ENCODE results near the gene SPATA16.

The SPATA16 gene

DNA sequence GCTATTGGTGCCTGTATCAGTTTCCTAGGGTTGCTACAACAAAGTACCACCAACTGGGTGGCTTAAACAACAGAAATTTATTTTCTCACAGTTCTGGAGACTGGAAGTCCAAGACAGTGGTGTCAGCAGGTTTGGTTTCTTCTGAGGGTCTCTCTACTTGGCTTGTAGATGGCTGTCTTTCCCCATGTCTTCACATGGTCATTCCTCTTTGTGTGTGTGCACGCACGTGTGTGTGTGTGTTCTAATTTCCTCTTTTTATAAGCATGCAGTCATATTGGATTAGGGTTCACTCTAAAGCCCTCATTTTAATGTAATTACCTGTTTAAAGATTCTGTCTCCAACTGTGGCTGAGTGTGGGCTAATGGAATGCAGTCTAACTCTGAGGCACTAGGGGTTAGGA, 182.5 kb downstream of the SPATA16 start:
- Mint-ChIP-seq H3K4me1 (no peaks in the 10 kb centered on the region), H3K27me3 (no peaks in the 10 kb centered on the region), H3K9me3 (peaks cover 13% of the 10 kb centered on the region), H3K36me3 (no peaks in the 10 kb centered on the region), H3K4me3 (no peak overlapping the region), H3K27ac (no peak overlapping the region)

DNA sequence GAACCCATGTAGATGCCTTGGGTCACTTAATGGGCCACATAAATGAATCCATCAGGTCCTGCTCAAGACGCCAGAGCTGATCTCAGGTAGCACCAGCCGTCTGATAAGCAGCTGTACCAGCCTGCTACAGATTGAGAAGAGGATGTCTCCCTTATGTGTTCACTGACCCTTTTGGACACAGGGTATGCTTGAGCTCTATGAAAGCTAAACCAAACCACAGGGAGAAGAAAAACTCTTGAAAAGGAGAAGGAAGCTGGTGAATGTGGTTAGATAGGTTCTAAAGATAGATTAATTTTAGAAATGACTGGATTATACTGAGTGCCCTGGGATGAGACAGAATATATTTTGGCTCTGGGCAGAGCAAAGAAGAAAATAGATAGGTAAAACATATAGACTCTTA, 187.5 kb downstream of the SPATA16 start:
- no peak overlapping the region for H3K27ac Mint-ChIP-seq
- H3K4me3 Mint-ChIP-seq: no peak overlapping the region
- H3K36me3 Mint-ChIP-seq: no peaks in the 10 kb centered on the region
- H3K27me3 Mint-ChIP-seq: no peaks in the 10 kb centered on the region
- no peaks in the 10 kb centered on the region for H3K4me1 Mint-ChIP-seq
- peaks cover 13% of the 10 kb centered on the region for H3K9me3 Mint-ChIP-seq

DNA sequence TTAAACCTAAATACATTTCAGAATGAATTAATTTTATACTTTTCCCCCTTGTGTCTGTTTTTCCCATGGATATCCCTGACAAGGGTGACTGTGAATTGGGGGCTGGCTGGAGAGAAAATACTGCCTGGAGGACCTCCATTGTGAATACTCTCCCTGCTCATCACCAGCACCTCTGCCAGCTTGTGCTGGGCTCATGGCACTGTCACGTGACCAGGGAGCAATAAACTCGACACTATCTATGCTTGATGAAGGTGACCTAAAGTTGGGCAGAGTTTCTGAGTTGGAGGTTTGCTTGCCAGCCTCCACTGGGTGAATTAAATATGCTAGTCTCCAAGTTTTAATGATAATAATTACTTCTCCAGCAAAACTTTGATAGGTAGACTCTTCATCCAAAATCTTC, 189.5 kb downstream of the SPATA16 start:
- no peaks in the 10 kb centered on the region for H3K36me3 Mint-ChIP-seq
- no peaks in the 10 kb centered on the region for H3K4me1 Mint-ChIP-seq
- H3K27me3 Mint-ChIP-seq: no peaks in the 10 kb centered on the region
- no peak overlapping the region for H3K27ac Mint-ChIP-seq
- H3K4me3 Mint-ChIP-seq: no peak overlapping the region
- H3K9me3 Mint-ChIP-seq: peaks cover 13% of the 10 kb centered on the region

DNA sequence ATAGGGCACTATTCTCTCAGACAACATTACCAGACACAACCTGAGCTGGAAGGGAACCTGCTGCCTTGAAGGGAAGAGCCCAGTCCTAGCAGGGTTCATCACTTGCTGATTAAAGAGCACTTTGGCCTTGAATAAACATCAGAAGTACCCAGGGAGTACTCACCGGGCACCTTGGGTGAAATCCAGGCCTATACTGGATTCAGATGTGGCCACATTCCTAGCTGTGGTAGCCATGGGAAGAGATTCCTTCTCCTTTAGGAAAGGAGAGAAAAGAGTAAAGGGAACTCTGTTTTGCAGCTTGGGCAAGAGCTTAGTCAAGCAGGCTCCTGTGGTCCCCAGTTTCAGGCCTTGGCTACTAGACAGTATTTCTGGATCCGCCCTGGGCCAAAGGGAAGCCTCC, 195.0 kb downstream of the SPATA16 start:
- H3K36me3 Mint-ChIP-seq: no peaks in the 10 kb centered on the region
- no peaks in the 10 kb centered on the region for H3K9me3 Mint-ChIP-seq
- no peaks in the 10 kb centered on the region for H3K4me1 Mint-ChIP-seq
- no peaks in the 10 kb centered on the region for H3K27me3 Mint-ChIP-seq
- no peak overlapping the region for H3K27ac Mint-ChIP-seq
- no peak overlapping the region for H3K4me3 Mint-ChIP-seq

- H3K36me3 Mint-ChIP-seq: no peaks in the 10 kb centered on the region
- H3K9me3 Mint-ChIP-seq: no peaks in the 10 kb centered on the region
- H3K27ac Mint-ChIP-seq: no peak overlapping the region
- H3K27me3 Mint-ChIP-seq: peaks cover 2% of the 10 kb centered on the region
- H3K4me1 Mint-ChIP-seq: no peaks in the 10 kb centered on the region
- no peak overlapping the region for H3K4me3 Mint-ChIP-seq
Observed at GRCh38 chr3:172939651-172940293, 201.3 kb downstream of the SPATA16 start.

DNA sequence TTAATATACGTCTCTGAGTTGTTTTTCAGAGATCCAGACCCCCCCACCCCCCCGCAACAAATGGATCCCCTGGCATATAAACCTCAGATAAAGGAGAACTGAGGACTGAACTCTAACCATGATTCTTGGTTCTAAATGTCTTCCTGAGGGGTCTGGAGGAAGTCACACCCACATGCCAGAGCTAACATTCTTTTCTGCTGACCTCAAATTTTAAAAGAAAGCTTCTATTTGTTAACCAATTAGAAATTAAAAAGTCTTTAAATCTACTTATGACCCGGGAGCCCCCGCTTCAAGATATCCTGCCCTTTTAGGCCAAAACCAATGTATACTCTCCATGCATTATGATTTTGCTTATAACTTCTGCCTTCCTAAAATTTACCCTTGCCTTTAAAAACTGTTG, 202.2 kb downstream of the SPATA16 start:
- Mint-ChIP-seq H3K27me3 (peaks cover 2% of the 10 kb centered on the region), H3K36me3 (no peaks in the 10 kb centered on the region), H3K9me3 (no peaks in the 10 kb centered on the region), H3K27ac (no peak overlapping the region), H3K4me1 (no peaks in the 10 kb centered on the region), H3K4me3 (no peak overlapping the region)

DNA sequence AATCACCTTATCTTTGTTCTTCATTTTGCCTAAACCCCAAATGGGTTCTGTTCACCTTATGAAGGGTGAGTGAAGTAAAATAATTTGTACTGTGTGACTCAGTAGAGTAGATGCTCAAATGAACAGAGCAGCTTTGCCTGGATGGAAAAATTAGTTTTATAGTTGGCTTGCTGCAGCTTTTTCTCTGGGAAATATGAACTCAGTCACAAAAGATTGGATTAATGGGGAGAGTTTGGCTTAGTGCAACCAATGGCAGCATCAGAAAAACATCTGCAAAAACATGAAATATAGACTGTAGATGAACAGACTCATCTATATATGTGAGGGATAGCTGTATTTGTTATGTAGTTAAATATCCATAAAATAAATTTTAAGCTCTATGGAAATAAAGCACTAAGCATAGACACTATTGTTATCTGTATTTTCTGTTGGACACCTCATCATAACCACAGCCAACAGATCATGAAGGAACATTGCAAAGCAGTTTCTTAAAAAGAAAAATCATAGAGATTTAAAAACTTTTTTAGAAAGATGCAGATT, 209.2 kb downstream of the SPATA16 start:
- Mint-ChIP-seq H3K36me3 (no peaks in the 10 kb centered on the region), H3K27me3 (no peaks in the 10 kb centered on the region), H3K4me1 (no peaks in the 10 kb centered on the region), H3K27ac (no peak overlapping the region), H3K9me3 (no peaks in the 10 kb centered on the region), H3K4me3 (no peak overlapping the region)

- Mint-ChIP-seq H3K36me3 (no peaks in the 10 kb centered on the region), H3K4me1 (no peaks in the 10 kb centered on the region), H3K27ac (no peak overlapping the region), H3K9me3 (no peaks in the 10 kb centered on the region), H3K27me3 (no peaks in the 10 kb centered on the region), H3K4me3 (no peak overlapping the region)
Observed at GRCh38 chr3:172929451-172929850, 211.6 kb downstream of the SPATA16 start.

GRCh38 chr3:172924546-172924945, 216.5 kb downstream of the SPATA16 start:
- H3K4me3 Mint-ChIP-seq: no peak overlapping the region

GRCh38 chr3:172919297-172919683, 221.7 kb downstream of the SPATA16 start:
- Mint-ChIP-seq H3K36me3 (no peaks in the 10 kb centered on the region), H3K27me3 (no peaks in the 10 kb centered on the region), H3K4me3 (no peak overlapping the region), H3K27ac (no peak overlapping the region), H3K4me1 (no peaks in the 10 kb centered on the region), H3K9me3 (peaks cover 4% of the 10 kb centered on the region)

More at GRCh38 chr3:172924546-172924945, 216.5 kb downstream of the SPATA16 start:
- H3K27ac Mint-ChIP-seq: no peak overlapping the region
- H3K27me3 Mint-ChIP-seq: no peaks in the 10 kb centered on the region
- H3K36me3 Mint-ChIP-seq: no peaks in the 10 kb centered on the region
- H3K4me1 Mint-ChIP-seq: no peaks in the 10 kb centered on the region
- H3K9me3 Mint-ChIP-seq: no peaks in the 10 kb centered on the region

DNA sequence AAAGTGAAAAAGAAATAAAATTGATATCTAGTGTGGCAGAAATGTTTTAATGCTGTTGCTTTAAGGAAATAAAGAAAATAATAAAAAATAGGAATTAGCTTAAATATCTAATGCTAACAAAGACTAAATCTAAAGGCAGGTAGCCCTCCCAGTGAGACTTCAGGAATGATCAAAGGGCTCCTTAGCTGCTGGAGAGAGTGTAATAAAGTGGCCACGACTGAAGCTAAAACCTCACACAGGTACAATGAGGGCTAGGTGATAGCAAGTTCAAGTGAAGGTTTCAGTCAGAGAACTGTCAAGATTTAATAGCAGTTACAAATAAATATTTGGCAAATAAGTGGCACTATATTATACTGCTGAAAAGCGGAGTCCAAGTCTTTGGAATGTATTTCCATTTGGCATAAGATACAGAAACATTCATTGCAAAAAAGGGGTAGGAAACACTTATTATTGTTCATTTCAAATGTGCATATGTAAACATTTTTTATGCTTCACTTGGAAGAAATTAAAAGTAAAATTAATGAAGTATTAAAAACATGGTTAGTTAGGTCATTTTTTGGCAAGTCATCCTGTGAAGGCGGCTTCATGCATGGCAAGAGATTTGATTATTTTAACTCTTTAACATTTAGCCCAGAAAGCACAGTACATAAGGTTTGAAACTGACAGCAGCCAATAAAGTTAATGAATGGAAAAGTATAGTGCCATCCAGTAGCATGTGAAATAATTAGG, 222.3 kb downstream of the SPATA16 start:
- H3K9me3 Mint-ChIP-seq: peaks cover 4% of the 10 kb centered on the region
- no peaks in the 10 kb centered on the region for H3K27me3 Mint-ChIP-seq
- no peaks in the 10 kb centered on the region for H3K4me1 Mint-ChIP-seq
- H3K27ac Mint-ChIP-seq: no peak overlapping the region
- H3K36me3 Mint-ChIP-seq: no peaks in the 10 kb centered on the region
- no peak overlapping the region for H3K4me3 Mint-ChIP-seq

GRCh38 chr3:172918165-172918564, 222.9 kb downstream of the SPATA16 start:
- H3K4me3 Mint-ChIP-seq: no peak overlapping the region
- no peaks in the 10 kb centered on the region for H3K36me3 Mint-ChIP-seq
- no peak overlapping the region for H3K27ac Mint-ChIP-seq
- H3K27me3 Mint-ChIP-seq: no peaks in the 10 kb centered on the region
- H3K9me3 Mint-ChIP-seq: peaks cover 4% of the 10 kb centered on the region
- H3K4me1 Mint-ChIP-seq: no peaks in the 10 kb centered on the region

DNA sequence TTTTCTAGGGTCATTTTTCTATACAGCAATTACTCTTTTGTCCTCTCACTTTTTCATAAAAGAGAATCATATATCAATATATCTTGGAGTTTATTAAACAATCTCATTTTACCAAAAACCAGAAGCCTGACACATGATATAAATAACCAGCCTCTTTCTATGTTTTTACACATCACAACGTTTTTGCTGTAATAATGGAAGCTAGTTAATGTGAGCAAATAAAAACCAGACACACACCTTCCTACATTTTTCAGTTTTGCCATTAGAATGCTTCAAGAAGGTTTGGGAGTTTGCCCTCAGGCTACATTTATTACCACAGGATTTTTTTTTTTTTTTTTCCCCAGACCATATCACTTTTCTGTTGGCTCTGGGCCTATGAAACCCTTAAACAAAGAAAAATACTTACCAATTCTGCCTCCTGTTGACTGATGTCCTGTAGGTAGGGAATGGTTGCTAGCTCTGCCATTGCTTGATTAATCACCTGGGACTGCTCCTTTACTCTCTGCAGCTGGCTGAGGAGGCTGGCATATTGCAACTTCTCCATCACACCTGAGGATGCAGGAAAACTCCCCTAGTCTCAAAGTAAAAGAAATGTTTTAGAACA, 225.0 kb downstream of the SPATA16 start:
- peaks cover 4% of the 10 kb centered on the region for H3K9me3 Mint-ChIP-seq
- no peaks in the 10 kb centered on the region for H3K4me1 Mint-ChIP-seq
- H3K27ac Mint-ChIP-seq: no peak overlapping the region
- no peaks in the 10 kb centered on the region for H3K27me3 Mint-ChIP-seq
- H3K4me3 Mint-ChIP-seq: no peak overlapping the region
- H3K36me3 Mint-ChIP-seq: no peaks in the 10 kb centered on the region

DNA sequence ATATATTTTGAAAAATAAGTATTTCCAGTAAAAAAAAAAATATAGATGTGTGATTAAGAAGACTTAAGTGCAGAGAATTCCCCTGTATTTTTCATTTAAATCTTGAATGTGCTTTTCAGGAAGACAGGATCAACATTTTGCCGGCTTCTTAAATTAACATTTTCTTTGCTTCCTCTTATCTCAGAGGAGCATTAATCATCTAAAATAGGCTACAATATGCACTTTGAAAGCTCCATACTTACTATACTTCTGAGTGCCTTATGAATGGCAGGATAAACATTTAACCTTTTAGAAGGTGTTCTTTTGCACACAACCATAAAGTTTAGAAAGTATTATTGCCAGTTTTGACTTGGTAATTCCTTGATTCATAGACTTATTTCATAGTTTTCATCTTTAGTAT, 226.2 kb downstream of the SPATA16 start:
- H3K36me3 Mint-ChIP-seq: no peaks in the 10 kb centered on the region
- H3K27ac Mint-ChIP-seq: no peak overlapping the region
- H3K4me3 Mint-ChIP-seq: no peak overlapping the region
- no peaks in the 10 kb centered on the region for H3K4me1 Mint-ChIP-seq
- peaks cover 4% of the 10 kb centered on the region for H3K9me3 Mint-ChIP-seq
- H3K27me3 Mint-ChIP-seq: no peaks in the 10 kb centered on the region

GRCh38 chr3:172913911-172914655, 227.0 kb downstream of the SPATA16 start:
- Mint-ChIP-seq H3K27ac (no peak overlapping the region), H3K4me1 (no peaks in the 10 kb centered on the region)

More at GRCh38 chr3:172913911-172914655, 227.0 kb downstream of the SPATA16 start:
- H3K27me3 Mint-ChIP-seq: no peaks in the 10 kb centered on the region
- H3K36me3 Mint-ChIP-seq: no peaks in the 10 kb centered on the region
- no peak overlapping the region for H3K4me3 Mint-ChIP-seq
- H3K9me3 Mint-ChIP-seq: peaks cover 4% of the 10 kb centered on the region
